ENCODE measurements around the gene CTXN3.
"Not testable (repeated sequence)": the region's sequence is repeated elsewhere in the genome, so short reads cannot be mapped to it uniquely, and the experiment has no call there.

The CTXN3 gene

DNA sequence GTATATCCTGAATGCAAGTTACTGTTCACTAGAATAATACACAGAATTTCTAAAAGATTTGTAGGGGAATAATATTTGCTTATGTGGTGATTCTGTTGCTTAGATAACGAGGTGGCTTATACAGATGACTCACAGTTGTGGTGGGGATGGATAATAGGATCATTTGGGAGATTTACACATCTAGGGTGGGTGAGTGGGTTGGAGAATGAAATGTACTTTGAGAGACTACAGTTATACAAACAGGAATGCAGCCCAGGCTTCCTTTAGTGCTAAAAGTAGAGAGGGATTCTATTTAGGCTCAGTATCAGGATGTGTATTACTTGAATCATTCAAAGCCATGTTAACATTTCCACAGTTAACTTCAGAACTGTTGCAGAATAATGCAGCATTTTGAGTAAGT, 1.8 kb downstream of the CTXN3 start:
- peak; percentile 73 for DNase-seq (ENCODE audit: low spot score)

DNA sequence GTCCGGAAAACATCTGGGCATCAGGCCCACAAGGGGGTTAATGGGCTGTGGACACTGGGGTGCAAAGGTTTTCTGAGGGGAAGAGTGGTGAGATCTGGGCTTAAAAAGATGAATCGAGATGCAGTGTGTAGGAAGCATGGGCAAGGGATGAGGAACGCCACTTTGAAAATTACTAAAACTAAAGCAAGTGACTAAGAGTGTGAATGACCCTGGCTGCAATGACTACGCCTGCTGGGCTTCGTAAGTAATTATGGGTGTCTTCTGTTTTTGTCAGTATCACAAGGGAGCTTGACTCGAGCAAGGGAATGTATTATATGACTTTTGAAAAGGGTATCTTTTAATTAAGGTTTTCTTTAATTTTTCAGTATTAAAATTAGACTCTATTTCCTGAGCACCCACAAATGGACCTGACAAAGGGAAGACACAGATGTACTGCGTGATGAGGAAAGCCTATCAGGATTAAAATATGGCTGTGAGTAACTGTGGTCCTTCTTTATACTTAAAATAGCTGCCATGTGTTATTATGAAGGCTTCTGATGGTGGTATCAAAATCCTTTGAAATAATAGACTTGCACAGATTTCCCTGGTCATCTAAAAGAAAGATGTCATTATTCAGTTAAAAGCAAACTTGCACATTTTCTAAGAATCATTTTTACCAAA, 4.2 kb downstream of the CTXN3 start:
- DNase-seq (ENCODE audit: low spot score): no peak

DNA sequence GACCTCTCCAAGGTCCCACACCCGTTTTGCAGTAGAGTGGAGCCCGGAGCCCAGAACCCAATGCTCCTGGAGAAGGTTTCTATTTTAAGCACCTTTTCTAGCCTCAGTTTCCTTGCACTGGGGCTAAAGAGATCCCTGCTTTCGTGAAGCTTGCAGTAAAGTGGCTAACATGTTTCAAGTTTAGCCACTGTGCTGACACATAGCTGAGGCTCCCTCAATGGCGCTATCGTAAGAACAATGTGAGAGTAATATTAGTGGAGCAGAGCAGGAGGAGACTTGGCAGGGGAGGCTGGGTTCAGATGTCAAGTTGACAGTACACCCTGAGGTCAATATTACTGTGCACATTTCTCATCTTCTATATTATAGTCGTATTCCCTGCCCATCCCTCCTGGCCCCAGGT, 7.9 kb downstream of the CTXN3 start:
- no peak for DNase-seq (ENCODE audit: low spot score)

DNA sequence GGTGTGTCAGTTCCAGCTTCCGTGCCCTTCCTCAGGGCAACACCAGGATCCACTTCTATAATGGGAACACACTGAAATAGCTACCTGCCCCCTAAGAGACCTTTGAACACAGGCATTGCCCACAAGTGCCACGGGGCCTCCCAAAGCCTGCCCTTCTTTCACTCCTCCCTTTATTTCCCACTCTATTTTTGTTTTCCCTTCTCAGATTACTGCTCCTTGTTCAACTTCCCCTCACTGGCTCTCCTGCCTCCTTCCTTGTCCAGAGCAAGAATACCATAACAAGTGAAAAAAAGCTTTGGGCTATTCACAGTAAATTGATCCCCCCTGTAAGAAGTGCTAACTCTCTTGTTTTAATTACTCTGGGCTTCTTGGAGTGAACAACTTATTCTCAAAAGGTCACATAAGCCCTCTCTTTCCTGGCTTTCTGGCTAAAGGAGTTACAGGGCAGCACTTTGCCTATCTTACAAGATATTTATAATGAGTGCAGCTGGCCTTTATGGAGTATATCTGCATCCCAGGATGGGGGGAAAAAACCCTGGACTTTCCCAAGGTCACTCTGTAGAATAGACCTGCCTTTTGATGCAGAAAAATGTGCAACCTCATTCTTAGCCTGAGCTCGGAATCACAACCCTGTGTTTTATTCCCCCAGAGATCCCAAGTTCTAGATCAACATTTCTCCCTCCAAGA, 11.3 kb downstream of the CTXN3 start:
- no peak for DNase-seq (ENCODE audit: low spot score)

DNA sequence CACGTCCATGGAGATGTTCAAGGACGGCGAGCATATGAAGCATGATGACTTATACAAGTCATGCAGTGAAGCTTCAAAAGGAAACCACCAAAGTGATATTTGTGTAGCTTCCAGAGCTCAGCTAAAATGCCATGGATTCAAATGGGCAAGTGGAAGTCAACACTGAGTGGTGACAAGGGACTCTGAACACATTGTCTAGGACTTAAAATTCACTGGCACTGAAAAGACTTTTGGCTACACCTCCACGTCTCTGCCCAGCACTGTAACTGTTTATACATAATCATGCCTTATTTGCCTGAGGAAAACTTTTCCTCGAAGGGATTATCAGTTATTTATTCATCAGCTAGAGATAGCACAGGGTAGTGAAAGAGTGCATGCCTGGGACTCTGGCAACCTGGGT, 15.2 kb downstream of the CTXN3 start:
- no peak for DNase-seq (ENCODE audit: low spot score)

DNA sequence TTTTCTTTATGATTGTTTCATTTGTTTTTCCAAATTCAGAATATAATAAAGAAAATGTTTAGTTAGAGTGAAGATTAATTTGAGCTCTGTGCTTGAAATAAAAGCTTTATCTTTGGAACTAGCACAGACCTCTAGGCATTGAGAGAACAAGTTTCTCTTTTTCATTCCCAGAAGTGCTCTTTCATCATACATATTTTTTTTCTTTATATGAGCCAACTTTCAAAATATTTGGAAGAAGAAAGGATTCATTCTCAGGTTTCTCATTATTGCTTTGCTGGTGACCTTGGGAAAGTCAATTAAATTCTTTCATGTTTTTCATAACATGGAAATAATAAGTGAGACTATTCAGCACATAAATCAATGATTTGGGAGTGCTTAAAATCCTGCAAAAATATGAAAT, 16.8 kb downstream of the CTXN3 start:
- no peak for DNase-seq (ENCODE audit: low spot score)

DNA sequence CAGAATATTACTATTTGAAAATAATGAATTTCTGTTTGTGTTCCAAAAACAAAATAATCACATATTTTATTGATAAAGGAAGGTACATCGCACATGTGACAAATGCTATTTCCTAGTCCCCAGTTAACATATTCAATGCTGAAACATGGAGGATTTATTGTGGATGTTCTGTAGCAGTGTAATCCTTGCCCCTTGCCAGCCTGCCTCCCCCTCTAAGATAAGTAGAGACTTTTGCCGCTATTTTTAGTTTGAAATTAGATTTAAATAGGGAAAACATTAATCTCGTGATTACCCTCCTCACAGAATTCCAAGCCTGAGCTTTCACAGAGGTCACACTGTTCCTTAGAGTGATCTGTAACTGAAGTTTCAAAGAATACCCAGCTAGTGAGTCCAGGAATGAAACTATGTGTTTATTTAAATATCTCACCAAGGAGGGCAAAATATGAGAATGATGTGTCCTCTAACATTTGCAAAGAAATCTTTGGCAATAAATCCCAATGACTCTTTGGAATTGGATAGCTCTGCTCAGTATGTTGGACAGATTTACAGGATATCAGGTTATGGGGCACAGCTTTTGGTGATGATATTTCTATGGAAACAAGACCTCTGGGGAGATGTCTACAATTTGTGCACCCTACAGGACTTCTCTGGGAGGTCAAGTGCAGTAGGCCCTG, 17.3 kb downstream of the CTXN3 start:
- no peak for DNase-seq (ENCODE audit: low spot score)

DNA sequence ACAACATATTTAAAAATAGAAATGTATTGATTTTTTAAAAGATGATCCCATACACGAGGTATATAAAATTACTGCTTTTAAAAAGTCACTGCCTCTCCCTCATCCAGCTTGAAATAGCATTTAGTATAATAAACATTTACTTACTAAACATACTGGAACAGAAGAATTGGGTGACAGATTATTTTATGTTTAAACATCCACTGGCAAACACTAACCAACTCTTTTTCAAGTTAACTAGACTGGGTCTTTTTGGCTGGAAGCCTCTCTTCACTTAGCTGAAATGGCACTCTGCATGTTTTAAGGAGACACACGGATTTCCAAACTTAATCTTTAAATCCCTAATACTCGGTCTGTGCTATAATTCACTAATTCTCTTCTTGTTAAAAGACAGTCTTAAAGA, 19.0 kb downstream of the CTXN3 start:
- no peak for DNase-seq (ENCODE audit: low spot score)

DNA sequence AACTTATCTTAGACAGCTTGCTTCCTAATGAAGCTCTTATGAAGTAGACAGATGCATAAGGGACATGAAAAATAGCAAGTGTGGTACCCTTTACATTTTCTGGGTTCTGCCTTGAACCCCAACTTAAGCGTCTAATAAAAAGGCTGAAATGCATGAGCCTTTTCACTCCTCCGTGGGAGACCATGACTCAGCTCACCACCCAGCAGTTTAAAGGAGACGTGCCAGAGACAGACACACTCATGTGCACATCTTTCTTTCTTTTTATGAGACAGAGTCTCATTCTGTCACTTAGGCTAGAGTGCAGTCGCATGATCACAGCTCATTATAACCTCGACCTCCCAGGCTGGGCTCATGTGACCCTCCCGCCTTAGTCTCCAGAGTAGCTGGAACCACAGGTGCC, 22.3 kb downstream of the CTXN3 start:
- DNase-seq (ENCODE audit: low spot score): no peak

DNA sequence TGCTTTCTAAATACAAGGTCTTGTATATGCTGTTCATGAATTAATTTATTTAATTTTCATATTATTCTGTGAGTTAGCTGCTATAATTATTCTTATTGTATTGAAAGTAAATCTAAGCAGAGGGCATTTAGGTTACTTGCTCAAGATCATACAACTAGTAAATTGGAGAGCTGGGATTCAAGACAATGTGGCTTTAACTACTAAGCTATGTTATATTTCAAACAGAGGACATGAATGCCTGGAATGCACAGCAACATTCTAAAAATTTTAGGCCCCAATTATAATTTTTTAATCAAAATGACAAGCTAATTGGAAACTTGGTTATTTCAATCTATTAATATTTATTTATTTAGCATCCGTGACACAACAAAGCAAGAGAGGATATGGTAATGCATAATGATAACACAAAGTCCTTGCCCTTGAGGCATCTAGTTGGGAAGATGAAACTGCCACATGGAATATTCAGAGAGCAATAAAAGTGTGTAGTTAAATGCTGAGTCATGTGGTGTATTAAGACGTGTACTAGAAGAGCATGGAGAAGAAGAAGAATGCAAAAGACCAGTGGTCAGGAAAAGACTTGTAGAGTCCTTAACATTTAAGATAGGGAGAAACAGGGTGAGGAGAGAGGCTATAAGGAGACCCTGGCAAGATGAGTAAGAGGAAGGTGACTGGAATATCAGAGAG, 24.4 kb downstream of the CTXN3 start:
- no peak for DNase-seq (ENCODE audit: low spot score)

DNA sequence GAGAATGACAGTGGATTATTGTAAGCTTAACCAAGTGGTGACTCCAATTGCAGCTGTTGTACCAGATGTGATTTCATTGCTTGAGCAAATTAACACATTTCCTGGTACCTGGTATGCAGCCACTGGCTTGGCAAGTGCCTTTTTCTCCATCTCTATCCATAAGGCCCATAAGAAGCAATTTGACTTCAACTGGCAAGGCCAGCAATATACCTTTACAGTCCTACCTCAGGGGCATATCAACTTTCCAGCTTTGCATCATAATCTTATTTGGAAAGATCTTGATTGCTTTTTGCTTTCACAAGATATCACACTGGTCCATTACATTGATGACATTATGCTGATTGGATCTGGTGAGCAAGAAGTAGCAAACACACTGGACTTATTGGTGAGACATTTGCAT, 28.1 kb downstream of the CTXN3 start:
- not testable (repeated sequence) for DNase-seq (ENCODE audit: low spot score)

DNA sequence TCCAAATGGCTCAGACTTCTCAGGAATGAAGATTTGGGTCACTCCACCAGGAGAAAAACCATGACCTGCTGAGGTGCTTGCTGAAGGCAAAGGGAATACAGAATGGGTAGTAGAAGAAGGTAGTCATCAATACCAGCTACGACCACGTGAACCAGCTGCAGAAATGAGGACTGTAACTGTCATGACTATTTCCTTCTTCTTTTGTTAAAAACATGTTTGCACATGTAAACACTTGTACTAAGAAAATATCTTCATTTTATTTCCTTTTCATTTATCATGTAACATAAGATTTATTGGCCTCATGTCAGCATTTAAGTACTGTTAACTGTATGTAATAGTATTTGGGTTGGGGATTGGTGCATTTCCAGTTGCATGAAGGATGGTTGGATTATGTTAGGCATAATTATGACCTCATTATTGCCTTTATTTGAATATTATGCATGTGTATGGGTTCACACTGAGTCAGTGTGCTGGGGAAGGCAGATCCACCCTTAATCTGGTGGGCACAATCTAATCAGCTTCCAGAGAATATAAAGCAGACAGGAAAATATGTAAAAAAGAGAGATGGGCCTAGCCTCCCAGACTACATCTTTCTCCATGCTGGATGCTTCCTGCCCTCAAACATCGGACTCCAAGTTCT, 30.9 kb downstream of the CTXN3 start:
- not testable (repeated sequence) for DNase-seq (ENCODE audit: low spot score)

DNA sequence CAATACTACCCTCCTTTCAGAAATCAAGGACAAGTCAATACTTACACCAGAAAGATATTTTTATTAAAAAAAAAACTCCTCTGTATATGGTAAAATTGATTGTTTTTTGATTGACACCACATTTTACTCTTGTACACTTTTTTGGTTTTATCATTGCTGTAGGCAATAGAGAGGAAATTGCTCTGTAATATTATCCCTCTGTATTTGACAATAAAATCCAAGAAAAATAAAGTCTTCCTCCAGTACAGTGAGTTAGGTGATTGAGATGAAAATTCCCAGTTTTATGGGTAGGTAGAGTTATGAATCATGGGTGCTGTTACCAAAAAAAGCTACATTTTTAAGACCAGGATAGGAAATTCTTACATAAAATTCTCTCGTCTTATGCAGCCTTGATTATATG, 31.7 kb downstream of the CTXN3 start:
- DNase-seq (ENCODE audit: low spot score): no peak

DNA sequence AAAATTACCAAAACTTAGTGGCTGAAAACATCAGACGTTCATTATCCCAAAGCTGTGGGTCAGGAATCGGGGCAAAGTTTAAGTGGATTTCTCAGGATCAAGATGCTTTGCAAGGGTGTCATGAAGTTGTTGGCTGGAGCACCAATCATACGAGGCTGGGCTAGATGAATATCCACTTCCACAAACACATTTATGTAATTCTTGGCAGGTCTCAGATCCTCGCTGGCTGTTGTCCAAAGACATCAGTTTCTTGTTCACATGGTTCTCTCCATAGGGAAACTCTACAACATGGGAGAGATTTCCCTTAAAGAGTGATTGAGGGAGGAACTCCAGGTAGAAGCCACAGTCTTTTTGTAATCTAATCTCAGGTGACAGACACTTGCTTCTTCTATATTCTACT, 34.1 kb downstream of the CTXN3 start:
- no peak for DNase-seq (ENCODE audit: low spot score)

DNA sequence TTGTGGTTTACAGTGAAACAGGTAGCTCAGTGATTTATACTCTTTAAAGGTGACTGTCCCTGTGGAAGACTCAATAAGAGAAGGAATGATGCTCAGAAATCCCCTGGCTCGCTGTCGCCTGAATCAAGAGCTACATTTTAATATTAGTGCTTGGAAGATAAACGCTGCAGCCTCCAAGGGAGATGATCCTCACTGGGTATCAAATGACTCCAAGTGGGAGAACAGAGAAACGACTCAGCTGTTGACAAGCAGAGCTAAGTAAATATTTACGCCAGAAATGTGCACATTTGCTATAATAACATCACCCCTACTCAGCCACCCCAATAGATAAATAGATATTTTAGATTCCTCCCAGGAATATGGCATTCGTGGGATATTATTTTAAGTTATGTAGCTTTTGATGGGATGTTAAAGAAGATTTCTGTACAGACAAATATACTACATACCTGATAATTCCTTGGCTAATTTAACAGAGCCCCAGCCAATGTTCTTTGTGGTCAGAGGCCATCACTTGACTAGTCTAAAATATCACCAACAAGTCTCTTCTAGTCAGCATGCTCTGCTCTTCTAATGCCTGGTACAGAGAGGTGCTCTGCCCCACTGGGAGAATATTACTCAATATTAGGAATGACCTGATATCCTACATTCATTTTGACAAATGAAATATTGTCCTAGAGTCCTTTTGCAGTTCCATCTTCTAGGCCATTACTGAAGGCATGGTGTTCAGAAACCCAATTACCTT, 36.0 kb downstream of the CTXN3 start:
- DNase-seq (ENCODE audit: low spot score): no peak

DNA sequence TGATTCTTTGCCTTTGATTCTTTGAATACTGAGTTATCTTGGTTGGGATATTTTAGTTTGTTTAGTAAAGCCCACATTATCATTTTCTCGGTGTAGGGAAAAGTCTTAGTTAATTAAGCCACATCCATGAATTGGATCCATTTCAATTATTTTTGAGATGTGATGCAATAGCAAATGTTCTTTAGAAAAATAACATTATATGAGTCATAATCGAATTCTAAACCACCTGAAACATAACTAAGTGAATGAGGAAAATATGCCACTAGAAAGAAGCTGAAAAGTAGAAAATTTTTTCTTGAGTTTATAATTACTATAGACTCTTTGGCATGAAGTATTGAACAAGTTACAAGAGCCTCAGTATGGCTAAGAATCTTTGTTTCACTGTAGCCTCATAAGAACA, 36.8 kb downstream of the CTXN3 start:
- no peak for DNase-seq (ENCODE audit: low spot score)

DNA sequence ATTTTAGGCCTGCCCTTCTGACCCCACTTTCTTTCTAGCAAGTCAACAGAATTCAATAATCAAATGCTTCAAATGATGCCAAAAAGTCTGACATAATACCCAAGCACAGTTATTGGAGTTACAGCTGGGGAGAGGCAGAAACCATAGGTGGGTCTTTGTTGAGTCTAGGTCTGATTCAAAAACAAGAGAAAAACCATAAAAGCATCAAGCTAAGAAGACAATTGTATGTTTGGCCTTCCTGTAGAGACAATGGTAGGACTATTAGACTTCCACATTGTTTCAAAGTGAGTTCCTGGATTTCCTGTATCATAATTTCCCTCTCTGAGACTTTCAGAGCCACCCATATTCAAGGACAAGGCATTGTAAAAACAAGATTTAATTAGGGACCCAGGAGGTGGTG, 37.5 kb downstream of the CTXN3 start:
- no peak for DNase-seq (ENCODE audit: low spot score)

DNA sequence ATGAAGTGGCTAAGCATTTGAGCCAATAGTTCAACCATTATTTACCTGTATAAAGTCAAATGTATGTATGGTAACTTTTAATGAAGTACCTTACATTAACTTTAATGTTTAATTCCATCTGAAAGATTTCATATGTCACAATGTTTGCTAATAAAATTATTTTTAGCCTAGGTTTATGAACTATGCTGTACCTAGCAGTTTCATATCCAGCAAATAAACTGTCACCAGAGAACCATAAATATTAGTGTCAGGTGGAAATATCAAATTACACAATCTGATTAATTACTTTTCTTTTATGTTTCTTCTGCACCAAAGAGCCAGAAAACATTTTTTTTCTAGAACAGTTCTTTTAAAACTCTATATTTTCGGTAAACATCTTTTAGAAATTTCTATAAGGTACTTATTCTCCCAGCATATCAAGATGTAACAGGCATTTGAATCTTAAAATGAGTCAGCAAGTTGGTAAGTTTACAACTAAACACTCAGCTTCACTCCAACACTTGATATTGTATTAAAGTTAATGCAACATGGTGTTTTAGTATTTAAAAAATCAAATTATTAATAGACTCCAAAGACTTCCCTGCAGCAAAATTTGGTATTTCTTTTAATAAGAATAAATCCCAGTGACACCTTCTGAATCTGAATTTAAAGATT, 45.8 kb downstream of the CTXN3 start:
- DNase-seq (ENCODE audit: low spot score): no peak

DNA sequence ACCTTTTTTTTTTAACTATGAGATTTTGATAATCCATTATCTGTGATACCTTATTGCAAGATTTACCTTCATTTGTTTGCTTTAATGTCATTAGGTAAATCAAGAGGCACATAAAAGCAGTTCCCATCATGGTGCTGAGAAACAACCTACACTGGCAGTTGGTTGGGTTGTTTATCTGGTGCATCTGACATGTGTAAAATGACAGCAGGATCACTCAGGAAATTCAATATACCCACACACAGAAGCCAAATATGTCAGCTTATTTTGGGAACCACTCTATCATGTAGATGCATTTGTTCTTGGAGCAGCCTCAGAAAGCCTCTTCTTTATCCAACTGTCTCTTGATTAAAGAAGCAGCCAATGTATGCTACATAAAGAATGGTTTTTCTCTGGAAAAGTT, 46.5 kb downstream of the CTXN3 start:
- no peak for DNase-seq (ENCODE audit: low spot score)

DNA sequence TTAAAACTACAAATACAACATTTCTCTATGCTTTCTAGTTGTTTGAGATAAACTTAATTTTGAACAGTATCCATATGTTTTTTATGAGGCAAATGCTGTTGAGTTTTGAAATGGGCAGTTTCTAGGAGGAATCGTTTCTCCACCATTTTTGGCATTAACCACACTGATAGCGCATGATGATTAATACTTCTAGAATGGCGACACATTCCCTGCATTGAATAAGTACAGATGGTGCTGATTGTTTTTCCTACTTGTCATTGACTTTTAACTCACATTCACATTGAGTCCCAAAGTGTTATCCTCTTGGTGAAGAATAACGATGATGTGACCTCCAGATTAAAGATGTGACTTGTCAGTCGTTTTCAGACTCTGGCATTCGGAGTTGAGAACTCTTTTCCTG, 47.8 kb downstream of the CTXN3 start:
- DNase-seq (ENCODE audit: low spot score): no peak

DNA sequence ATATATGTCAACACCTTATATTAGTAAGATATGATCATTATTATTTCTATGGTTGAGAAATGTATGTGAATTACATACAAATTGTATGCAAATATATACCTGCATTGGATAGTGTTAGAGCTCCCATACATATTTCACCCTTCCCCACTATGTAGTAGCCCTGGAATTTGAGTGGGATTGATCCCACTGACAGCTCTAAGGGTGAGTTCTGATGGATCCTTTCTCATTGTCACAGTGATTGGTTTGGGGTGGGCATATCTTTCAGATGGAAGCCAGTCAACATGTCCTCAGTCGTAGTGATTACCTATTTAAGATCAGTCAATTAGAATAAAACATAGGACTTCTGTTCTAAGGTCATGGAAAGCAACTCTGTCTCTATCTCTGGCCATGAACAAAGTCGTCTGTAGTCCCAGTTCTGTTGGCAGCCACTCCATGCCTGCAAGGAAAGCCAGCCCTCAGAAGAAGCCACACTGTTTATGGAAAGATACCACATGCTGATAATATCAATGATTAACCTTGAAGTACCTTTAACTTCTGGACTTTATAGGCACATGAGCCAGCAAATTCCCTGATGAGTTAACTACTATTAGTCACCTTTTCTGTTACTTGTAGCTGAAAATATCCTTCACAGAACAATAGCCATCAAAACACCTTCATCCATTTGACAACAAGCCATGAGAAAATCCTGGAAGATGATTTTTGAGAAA, 49.2 kb downstream of the CTXN3 start:
- DNase-seq (ENCODE audit: low spot score): no peak
